Activated effector memory CD4-positive, alpha-beta T cell treated with anti-CD3 and anti-CD28 coated beads, Interleukin-2, amount 50 U/mL, for 16 hours (primary cell): Measurements from ENCODE around the gene OR51A7.

Experiments
- DNase-seq: peaks from one replicate; pipeline ENCODE4 v3.0.0-alpha.2; 2020

Gene OR51A7

DNA sequence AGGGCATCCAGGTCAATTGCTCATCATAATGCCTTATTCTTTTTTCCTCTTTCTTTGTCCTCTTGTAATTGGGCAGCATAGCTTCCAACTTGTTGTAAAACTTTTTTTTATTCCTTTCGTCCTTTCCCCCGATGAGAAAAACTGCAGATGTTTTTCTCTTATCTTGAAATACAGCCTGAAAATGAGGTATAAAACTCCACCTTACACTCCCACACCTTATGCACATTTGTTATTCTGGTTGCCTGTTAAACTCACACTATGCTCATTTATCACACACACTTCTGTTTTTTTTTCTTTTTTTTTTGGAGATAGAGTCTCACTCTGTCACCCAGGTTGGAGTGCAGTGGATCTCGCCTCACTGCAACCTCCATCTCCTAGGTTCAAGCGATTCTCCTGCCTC is 53.8 kb downstream of the OR51A7 start:
- DNase-seq, result no peak
